ENCODE results near the gene ZNF804B.

DNA sequence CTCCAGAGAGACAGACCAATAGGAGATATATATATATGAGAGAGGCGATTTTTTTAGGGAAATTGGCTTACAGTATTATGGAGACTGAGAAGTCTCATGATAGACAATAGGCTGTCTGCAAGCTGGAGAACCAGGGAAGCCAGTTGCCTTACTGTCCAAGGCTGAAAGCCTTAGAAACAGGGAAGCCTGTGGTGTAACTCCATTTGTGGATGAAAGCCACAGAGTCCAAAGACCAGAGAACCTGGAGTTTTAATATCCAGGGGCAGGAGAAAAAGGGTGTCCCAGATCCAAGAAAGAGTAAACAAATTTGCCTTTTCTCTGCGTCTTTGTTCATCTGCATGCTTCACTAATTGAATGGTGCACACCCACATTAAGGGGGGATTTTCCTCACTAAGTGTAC, 107.7 kb downstream of the ZNF804B start:
- TF ChIP-seq TAF1 (IDR thresholded peaks at IDR 0.05; ENCODE audit: low read depth, low read length), result no peak
- no peak for TF ChIP-seq POLR2A (IDR thresholded peaks at IDR 0.05; ENCODE audit: low read depth, low read length)

Measured in GM12891 (cell line).